Measurements from ENCODE around the gene GNG14.
A peak's percentile ranks its signal among the peaks of the same experiment; 100 is the strongest.
"Not testable (repeated sequence)": the region's sequence is repeated elsewhere in the genome, so short reads cannot be mapped to it uniquely, and the experiment has no call there.

Gene GNG14

GRCh38 chr19:12723641-12724426 lies 36.0 kb downstream of the GNG14 start, which contains the start of gene TNPO2:
TSS of gene TNPO2 (minus strand) at chr19:12723932. CDS start at chr19:12720977, 2,955 bp downstream.
- DNase-seq (ENCODE audit: low spot score): peak; percentile 60

DNA sequence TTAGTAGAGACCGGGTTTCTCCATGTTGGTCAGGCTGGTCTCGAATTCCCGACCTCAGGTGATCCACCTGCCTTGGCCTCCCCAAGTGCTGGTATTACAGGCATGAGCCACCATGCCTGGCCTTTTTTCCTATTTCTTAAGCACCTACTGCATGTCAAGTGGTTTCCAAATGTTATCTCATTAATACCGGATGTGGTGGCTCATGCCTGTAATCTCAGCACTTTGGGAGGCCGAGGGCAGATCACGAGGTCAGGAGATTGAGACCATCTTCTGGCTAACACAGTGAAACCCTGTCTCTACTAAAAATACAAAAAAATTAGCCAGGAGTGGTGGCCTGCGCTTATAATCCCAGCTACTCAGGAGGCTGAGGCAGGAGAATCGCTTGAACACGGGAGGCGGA lies 37.8 kb downstream of the GNG14 start:
- not testable (repeated sequence) for DNase-seq (ENCODE audit: low spot score)

DNA sequence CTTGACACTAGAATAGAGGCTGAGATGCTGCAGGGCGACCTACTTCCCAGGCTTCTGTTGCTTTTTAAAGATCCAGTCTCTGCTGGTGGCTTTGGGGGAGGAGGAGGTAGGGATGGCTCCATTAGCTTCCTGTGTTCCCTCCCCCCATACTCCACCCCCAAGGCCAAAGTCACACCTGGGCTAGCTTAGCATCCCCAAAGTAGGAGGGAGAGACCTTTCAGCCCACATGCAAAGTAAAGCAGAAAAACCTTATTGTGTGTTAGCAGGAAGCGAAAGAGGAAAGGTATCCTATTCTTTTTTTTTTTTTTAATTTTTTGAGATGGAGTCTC lies 39.2 kb downstream of the GNG14 start:
- no peak for DNase-seq (ENCODE audit: low spot score)

DNA sequence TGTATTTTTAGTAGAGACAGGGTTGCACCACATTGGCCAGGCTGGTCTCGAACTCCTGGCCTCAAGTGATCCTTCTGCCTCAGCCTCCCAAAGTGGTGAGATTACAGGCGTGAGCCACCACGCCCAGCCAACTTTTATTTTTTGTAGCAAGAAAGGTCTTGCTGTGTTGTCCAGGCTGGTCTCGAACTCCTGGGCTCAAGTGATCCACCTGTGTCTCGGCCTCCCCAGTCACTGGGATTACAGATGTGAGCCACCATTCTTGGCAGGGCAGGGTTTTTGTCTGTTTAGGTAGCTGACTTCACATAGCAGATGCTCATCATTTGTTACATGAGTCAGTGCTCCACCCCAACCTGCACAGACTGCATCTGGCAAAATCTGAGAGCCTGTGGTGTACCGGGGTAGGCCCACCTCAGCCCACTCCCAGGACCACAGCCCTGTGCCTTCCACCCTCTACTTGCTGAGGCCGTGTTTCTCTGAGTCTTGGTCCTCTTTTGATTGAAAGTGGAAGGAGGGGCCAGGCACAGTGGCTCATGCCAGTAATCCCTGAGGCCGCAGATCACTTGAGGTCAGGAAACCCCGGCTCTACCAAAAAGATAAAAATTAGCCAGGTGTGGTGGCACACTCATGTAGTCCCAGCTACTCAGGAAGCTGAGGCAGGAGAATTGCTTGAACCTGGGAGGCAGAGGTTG lies 40.1 kb downstream of the GNG14 start:
- no peak for DNase-seq (ENCODE audit: low spot score)

- no peak for DNase-seq (ENCODE audit: low spot score)
Measured at GRCh38 chr19:12730064-12730463, 42.3 kb downstream of the GNG14 start.

DNA sequence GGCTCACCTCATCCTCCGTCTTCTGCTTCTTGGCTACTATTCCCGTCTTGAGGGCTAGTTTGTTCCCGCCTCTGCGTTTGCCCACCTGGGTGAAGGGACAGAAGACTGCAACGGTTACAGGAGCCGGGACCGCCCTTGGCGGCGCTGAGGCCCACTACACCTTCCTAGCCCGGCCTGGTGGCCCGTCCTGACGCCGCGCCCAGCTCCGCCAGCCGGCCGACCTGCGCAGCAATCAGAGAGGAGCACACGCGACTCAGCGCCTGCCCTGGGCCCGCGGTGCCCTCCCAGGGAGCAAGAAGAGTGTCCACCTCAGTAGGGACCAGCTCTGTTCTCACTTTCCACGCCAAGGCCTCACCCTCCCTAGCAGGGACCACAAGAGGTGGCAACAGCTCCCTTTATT lies 43.5 kb downstream of the GNG14 start:
- no peak for DNase-seq (ENCODE audit: low spot score)

GRCh38 chr19:12733369-12734214 lies 45.8 kb downstream of the GNG14 start:
- DNase-seq (ENCODE audit: low spot score): no peak

- peak; percentile 99 for DNase-seq (ENCODE audit: low spot score)
Measured at GRCh38 chr19:12736995-12737834, 49.4 kb downstream of the GNG14 start, which contains the start of gene GET3. TSS of gene GET3 (plus strand) at chr19:12737497. CDS start at chr19:12737506, 9 bp downstream.

DNA sequence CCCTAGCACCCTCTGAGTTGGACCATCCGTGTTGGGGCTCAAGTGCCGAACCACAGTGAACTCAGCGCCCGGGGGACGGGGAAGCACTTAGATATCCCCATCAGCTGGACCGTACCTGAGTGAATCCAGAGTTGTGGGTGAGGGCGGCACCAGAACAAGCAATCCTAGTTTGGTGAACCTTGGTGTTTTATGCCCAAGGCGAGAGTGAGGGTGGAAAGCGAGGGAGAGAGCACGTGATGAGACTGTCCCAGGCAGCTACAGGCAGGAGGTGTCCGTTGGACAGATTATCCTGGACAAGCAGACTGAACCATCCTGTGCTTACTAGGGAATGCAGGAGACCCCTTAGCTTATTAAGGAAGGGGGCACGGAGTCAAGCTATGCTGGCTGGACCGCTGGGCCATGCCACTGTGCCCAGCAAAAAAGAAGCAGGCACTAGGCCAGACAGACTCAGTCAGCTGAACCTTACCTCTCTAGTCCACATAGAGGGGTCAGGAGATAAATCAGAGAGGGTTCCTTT lies 50.1 kb downstream of the GNG14 start:
- no peak for DNase-seq (ENCODE audit: low spot score)
